HL-60 (cell line): ENCODE measurements around the gene TMC1.

Experiments used
- CTCF ChIP-seq: IDR thresholded peaks from one replicate; pipeline ENCODE4 v1.5.1; 2011; ENCODE audit warnings: low read length, control low read depth, inconsistent platforms; ENCODE audit not compliant: insufficient read depth
- GABPA ChIP-seq: IDR thresholded peaks from 2 replicates; pipeline ENCODE4 v1.6.1; 2012; ENCODE audit warnings: low read depth
- POLR2AphosphoS5 ChIP-seq: IDR thresholded peaks from 2 replicates; pipeline ENCODE4 v1.6.1; 2012; ENCODE audit warnings: low read depth
- REST ChIP-seq: IDR thresholded peaks from 2 replicates; pipeline ENCODE4 v1.6.1; 2012; ENCODE audit warnings: low read depth; ENCODE audit not compliant: insufficient replicate concordance
- SPI1 ChIP-seq: IDR thresholded peaks from 2 replicates; pipeline ENCODE4 v1.6.1; 2012; ENCODE audit warnings: low read depth, mild to moderate bottlenecking, borderline replicate concordance

- TF ChIP-seq CTCF (no peak), REST (no peak), POLR2AphosphoS5 (no peak), GABPA (no peak), SPI1 (peak; percentile 58)
Measured at GRCh38 chr9:72590824-72591223, 69.4 kb downstream of the TMC1 start.
